ENCODE measurements around the gene SENP7.
"Not testable (repeated sequence)": the region's sequence is repeated elsewhere in the genome, so short reads cannot be mapped to it uniquely, and the experiment has no call there.

SENP7 gene

DNA sequence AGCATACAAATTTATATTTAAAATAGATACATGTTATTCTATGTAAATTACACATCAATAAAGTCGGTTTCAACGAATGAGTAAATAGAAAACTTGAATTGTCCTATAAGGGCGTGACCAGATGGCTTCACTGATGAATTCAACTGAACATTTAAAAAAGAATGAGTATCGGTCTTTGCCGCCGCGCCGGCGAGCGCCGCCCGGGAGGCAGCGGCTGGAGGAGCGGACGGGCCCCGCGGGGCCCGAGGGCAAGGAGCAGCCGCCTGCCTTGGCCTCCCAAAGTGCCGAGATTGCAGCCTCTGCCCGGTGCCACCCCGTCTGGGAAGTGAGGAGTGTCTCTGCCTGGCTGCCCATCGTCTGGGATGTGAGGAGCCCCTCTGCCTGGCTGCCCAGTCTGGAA, 74.4 kb downstream of the SENP7 start:
- not testable (repeated sequence) for DNase-seq

DNA sequence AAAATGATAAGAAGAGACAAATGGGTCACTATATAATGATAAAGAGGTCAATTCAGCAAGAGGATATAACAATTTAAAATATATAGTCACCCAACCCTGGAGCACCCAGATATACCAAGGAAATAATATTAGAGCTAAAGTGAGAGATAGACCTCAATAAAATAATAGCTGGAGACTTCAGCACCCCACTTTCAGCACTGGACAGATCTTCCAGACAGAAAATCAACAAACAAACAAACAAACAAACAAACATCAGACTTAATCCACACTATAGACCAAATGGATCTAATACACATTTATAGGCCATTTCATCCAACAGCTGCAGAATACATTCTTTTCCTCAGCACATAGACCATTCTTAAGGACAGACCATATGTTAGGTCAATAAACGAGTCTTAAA, 79.4 kb downstream of the SENP7 start:
- no peak for DNase-seq

DNA sequence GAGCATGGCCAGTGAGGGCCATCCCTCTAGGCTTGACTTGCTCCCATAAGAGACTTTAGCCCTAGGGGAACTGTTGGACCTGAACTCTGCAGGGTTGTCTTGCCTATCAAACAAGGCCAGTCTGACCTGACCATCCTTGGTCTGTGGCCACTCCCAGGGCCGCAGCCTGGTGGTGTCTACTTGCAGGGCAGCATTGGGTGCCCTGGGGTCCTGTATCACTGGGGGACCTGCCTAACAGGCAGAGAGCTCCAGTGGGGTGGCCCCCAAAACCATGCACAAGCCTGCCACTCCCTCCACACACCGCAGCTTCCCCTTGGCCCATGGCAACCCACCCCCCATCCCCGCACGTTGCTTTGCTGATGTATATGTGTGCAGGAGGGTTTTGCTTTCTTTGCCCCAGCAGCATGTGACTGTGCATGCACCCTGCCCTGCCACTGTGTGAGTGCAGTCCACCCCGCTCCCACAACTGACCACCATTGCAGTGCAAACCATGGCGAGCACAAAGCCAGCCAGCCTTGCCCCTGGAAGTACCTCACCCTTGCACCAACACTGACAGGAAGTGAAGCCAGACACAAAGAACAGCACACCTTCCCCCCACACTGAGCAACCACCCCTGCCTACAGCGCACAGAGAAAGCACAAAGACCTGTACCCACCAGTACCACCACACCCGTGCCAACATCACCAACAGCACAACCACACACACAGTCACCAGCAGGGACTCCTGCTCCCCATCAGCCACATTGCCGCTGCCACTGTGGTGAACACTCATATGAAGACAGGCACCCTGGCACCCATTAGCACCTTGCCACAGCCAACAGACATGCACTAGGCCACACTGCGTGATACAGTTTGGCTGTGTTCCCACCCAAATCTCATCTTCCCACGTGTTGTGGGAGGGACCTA, 88.8 kb downstream of the SENP7 start:
- DNase-seq = no peak

GRCh38 chr3:101418851-101419250, 94.2 kb downstream of the SENP7 start:
- DNase-seq = no peak

DNA sequence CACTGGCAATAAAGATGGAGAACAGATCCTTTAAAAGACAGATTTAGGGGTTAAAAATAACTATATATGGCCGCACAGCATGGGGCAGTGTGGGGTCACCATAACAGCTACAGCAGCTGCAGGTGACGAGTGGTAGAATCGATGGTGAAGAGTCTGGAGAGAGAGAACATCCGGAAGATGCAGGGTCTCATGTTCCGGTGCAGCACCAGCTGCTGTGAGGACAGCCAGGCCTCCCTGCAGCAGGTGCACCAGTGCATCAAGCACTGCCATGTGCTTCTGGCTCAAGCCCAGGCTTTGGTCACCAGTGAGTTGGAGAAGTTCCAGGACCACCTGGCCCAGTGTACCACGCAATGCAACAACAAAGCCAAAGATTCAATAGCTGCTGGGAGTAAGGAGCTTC, 98.9 kb downstream of the SENP7 start:
- DNase-seq = no peak

- DNase-seq = no peak
Observed at GRCh38 chr3:101413656-101414055, 99.4 kb downstream of the SENP7 start.

DNA sequence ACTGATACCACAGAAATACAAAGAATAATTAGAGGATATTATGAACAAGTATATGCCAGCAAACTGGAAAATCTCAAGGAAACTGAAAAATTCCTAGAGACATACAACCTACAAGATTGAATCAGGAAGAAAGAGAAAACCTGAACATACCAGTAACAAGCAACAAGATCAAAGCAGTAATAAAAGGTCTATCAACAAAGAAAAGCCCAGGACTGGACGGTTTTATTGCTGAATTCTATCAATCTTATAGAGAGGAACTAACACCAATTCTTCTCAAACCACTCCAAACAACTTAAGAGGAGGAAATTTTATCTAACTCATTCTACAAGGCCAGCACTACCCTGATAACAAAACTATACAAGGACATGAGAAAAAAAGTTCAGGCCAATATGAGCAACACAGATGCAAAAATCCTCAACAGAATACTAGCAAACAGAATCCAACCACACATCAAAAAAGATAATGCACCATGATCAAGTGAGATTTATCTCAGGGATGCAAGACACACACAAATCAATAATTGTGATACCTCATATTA, 121.5 kb downstream of the SENP7 start:
- DNase-seq = peak; percentile 85

DNA sequence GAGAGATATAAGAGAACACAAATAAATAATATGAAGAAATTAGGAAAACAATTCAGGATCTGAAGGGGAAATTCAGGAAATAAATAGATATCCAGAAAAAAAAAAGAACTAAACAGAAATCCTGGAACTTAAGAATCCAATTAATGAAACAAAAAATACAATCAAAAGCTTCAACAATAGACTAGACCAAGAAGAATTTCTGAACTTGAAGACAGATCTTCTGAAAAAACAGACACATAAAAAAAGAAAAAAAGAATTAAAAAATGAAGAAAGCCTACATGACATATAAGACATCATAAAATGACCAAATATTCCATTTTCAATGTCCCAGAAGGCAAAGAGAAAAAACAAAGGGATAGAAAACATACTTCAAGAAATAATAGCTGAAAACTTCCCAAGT, 124.3 kb downstream of the SENP7 start:
- DNase-seq = no peak

DNA sequence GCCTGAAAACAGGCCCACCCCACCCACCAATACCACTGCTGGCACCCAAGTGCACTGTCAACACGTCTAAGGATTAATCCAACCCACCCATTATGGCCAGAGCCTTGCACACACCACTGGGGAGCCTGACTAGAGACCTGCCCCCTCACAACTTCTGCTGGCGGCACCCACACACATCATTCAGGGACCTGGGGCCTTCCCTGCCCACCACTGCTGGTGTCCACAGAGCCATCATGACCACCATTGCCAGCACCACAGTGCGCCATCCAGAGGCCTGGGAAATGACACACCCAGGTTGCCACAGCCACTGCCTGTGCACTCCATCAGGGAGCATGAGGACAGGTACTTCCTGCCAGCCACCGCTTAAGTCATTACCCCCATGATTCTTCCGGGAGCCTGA, 125.7 kb downstream of the SENP7 start:
- no peak for DNase-seq

DNA sequence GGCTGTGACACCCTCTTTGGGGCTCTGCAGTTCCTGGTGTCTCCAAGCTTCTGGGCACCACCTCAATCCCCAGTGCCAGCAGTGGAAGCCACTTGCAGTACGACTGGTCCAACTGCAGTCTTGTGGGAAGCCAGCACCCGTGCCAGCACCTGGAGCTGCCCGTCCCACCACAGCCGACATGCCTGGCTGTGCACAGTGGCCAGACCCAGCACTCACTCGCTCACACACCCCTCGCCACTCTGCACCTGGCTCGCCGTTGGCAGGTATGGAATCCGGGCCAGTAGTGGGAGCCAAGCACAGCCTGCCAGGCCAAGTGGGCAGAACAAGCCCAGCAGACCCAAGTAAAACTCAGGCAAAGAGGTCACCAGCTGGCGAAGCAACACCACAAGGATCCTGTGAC, 128.6 kb downstream of the SENP7 start:
- no peak for DNase-seq

- DNase-seq = no peak
Observed at GRCh38 chr3:101383656-101384055, 129.4 kb downstream of the SENP7 start.

DNA sequence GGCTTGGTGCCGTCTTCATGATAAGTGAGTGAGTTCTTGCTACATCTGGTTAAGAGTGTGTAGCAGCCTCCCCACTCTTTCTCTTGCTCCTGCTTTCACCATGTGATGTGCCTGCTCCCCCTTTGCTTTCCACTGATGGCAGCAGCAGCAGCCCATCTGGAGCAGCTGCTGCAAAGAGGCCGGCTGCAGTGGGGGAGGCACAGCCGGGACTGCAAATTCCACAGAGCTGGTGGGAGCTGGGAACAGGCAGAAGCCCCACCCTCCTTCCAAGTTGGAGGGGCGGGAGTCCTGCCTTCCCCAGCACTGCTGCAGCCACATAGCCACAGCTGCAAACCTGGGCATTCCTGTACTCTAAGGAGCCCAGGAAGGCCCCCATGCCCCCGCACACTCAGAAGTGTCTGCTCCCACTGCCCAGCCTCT, 129.8 kb downstream of the SENP7 start:
- DNase-seq = no peak

DNA sequence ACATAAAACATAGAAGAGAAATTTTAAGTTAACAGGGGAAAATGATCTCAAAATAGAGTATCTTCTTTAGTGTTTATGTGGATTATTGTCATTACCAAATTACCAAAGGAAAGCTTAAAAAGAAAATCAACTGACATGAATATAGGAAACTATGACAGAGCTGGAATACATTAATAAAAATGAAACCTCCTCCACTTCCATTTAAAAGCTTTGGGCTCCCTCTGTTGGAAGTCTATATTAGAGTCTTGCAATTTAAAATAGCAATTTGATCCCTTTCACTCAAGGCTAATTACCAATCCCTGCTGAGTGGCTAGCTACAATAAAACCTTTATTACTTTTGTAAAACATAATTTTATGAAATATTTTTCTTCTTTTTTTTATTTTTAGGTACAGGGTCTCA, 131.2 kb downstream of the SENP7 start:
- DNase-seq = peak; percentile 86

- peak; percentile 89 for DNase-seq
Observed at GRCh38 chr3:101379658-101380376, 133.2 kb downstream of the SENP7 start.

DNA sequence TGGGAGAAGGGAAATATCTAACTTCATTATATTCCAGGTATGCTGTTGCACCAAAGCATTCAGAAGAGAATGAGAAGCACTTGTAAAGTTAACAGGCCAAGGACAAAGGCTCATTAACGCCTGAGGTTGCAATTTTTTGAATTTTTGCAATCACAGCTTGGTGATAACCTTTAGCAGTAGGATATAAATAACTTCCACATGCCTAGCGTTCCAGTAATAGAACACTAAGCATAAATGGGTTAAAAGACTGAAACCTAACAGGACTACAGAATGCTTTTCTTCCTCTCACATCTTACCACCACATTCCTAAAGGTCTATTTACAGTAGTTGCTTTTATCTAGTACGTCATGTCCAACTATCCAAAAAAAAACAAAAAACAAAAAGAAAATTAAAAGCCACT, 135.2 kb downstream of the SENP7 start:
- no peak for DNase-seq

DNA sequence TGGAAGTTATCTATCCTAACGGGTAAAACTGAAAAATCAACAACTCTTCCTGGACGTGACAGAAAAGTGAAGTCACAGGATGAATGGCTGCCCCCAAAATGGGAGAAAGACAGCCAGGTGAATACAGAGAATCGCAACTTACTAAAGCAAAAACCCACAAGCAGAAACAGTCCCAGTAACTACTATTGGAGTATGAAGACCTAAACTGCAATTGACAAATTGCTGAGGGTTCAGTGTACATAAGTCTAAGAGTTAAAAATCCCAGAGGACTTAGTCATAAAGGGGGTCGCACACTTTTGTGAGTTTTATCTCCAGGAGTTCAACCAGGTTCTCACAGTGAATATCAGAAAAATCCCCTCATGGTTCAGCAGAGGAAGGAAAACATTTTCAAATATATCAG, 135.8 kb downstream of the SENP7 start:
- DNase-seq = no peak

DNA sequence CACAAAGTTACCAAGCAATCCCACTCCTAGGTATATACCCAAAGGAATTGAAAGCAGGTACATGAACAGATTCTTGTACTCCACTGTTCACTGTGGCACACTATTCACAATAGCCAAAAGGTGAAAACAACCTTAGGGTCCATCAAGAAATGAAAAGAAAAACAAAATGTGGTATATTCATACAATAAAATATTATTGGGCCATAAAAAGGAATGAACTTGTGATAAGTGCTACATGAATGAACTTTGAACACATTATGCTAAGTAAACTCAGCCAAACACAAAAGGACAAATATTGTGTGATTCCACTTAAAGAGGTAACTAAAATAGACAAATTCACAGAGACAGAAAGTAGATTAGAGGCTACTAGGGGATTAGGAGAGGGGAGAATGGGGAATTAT, 137.4 kb downstream of the SENP7 start:
- no peak for DNase-seq

DNA sequence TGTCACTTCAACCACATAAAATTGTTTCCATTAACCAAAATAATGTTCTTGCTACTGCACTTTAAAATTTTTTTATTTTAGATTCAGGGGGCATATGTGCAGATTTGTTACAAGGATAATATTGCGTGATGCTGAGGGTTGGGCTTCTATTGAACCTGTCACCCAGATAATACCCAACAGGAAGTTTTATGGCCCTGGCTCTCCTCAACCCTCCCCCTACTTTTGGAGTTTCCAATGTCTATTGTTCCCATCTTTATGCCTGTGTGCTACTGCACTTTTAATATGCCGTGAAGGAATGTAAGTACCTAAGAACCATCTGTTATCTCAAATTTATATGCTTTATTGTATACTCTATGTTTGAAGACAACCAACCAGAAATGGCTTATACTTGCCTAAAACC, 150.6 kb downstream of the SENP7 start:
- no peak for DNase-seq

DNA sequence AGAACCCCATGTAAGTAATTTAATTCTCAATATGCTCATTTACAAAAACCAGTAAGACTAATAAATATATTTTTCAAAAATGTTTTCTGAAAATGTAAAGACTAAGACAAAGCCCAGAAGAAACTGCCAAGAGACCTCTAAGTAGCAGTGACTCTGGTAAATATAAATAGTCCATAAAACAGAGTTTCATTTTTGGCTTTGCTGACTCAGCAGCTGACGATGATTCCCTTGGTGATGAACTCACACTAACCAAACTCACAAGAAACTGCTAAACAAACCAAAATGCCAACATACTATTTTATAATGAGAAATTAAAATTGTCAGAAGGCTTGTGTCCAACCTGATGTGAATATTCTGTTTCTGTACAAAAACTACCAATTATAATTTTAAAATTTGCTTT, 161.2 kb downstream of the SENP7 start:
- DNase-seq = peak; percentile 79

- DNase-seq = no peak
Observed at GRCh38 chr3:101340591-101340990, 172.4 kb downstream of the SENP7 start.

GRCh38 chr3:101333883-101334282, 179.1 kb downstream of the SENP7 start:
- DNase-seq = no peak

- no peak for DNase-seq
Observed at GRCh38 chr3:101329016-101329673, 183.9 kb downstream of the SENP7 start.

DNA sequence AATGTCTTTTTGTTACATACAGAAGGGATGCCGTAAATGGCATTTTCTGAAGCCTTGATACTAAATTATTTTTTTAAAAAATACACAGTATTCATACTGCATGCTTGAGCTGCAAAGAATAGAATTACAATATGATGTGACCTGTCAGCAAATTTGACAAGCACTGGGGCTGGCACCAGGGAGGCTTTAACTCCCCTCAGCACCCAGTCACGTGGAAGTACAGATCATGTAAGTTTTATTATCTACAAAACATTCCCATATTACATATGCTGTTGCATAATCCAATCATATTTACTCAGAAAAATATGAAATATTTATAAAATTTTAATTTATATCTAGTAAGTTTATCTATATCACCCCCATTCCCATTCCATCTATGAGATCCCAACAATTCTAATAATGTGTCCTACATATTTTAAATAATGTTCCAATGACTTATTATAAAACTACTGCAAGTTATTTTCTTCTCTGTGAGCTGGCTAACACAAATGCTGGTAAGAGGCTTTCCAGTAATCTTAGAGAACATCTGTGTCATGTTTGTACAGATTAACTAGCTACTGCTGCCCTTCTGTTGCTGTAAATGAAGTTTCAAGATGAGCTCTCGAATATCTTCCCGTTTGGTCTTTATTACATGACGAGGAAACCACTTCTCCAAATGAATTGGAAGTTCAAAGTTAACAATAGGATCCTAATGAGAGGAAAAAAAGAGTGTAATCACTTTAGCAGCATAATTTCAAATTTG, 187.4 kb downstream of the SENP7 start:
- peak; percentile 95 for DNase-seq

Measured in OCI-M1 (cell line).